Suprapubic skin (tissue), 4 donors: ENCODE data around the gene SNAPC2.

Experiments used
- EP300 ChIP-seq: sonication (generic); formaldehyde crosslinking; IDR thresholded peaks from one replicate; pipeline ENCODE4 v1.6.1; 2017; ENCODE audit warnings: antibody characterized with exemption
- POLR2A ChIP-seq, 2 donors: fragments of 450-650 bp; IDR thresholded peaks; one replicate each; pipeline ENCODE4 v1.6.1; 2017; ENCODE audit warnings: antibody characterized with exemption in 2 of 2, mild to moderate bottlenecking in 2 of 2, moderate library complexity in 2 of 2
- POLR2AphosphoS5 ChIP-seq, 3 donors: sonication (generic); formaldehyde crosslinking; IDR thresholded peaks; one replicate each; pipeline ENCODE4 v1.6.1; 2017; ENCODE audit warnings: antibody characterized with exemption in 3 of 3
- TF ChIP-seq, protein P1 (sequence below), 2 donors: fragments of 200-600 bp in 1 of 2; fragments of 450-650 bp in 1 of 2; sonication (generic) in 1 of 2; IDR thresholded peaks; one replicate each; pipeline ENCODE4 v1.5.1; 2016 to 2019; ENCODE audit warnings: antibody characterized with exemption in 2 of 2, mild to moderate bottlenecking in 1 of 2, moderate library complexity in 1 of 2

DNA sequence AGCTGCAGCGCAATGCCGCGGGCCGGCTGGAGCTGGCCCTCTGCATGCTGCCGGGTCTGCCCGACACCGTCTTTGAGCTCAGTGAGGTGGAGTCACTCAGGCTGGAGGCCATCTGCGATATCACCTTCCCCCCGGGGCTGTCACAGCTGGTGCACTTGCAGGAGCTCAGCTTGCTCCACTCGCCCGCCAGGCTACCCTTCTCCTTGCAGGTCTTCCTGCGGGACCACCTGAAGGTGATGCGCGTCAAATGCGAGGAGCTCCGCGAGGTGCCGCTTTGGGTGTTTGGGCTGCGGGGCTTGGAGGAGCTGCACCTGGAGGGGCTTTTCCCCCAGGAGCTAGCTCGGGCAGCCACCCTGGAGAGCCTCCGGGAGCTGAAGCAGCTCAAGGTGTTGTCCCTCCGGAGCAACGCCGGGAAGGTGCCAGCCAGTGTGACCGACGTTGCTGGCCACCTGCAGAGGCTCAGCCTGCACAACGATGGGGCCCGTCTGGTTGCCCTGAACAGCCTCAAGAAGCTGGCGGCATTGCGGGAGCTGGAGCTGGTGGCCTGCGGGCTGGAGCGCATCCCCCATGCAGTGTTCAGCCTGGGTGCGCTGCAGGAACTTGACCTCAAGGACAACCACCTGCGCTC is 20.3 kb upstream of the SNAPC2 start:
- TF ChIP-seq, protein P1, sequence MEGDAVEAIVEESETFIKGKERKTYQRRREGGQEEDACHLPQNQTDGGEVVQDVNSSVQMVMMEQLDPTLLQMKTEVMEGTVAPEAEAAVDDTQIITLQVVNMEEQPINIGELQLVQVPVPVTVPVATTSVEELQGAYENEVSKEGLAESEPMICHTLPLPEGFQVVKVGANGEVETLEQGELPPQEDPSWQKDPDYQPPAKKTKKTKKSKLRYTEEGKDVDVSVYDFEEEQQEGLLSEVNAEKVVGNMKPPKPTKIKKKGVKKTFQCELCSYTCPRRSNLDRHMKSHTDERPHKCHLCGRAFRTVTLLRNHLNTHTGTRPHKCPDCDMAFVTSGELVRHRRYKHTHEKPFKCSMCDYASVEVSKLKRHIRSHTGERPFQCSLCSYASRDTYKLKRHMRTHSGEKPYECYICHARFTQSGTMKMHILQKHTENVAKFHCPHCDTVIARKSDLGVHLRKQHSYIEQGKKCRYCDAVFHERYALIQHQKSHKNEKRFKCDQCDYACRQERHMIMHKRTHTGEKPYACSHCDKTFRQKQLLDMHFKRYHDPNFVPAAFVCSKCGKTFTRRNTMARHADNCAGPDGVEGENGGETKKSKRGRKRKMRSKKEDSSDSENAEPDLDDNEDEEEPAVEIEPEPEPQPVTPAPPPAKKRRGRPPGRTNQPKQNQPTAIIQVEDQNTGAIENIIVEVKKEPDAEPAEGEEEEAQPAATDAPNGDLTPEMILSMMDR (IDR thresholded peaks at IDR 0.05): no peak
- no peak for TF ChIP-seq POLR2AphosphoS5 (IDR thresholded peaks at IDR 0.05)
- TF ChIP-seq EP300: no peak
- no peak for TF ChIP-seq POLR2A (IDR thresholded peaks at IDR 0.05)
